MM.1S (cell line): ENCODE data around the gene NTRK3.

Source experiments
- EZH2 ChIP-seq: fragments of 300-600 bp; sonication (generic); optimal IDR thresholded peaks from 2 replicates; pipeline ENCODE3; 2017; ENCODE audit warnings: low read depth, mild to moderate bottlenecking, antibody characterized with exemption, low read length, mixed read lengths
- EZH2phosphoT487 ChIP-seq: fragments of 300-600 bp; sonication (generic); IDR thresholded peaks from 2 replicates; pipeline ENCODE4 v1.6.1; 2018; ENCODE audit warnings: antibody characterized with exemption, low read length
- TF ChIP-seq, protein P1 (sequence below): fragments of 300-600 bp; sonication (generic); IDR thresholded peaks from 2 replicates; pipeline ENCODE4 v1.5.1; 2016; ENCODE audit warnings: antibody characterized with exemption, low read length, mixed read lengths

DNA sequence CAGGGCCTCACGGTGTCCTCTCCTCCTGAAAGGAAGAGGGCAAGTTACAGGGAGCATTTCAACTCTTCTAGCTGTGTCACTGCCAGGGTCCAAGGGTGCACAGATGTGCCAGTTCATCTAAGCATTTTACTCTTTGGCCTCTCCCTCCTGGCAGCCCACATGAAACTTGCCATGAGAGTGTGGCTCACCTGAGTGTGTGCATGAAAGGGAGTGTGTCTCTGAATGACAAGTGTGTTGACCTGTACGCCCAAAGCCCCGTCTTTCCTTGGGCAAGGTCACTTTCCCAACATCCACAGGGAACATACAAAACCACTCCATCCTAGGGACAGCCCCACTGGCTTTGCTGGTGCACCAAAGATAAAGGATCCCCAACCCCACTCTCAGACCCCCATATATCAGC is 280.0 kb downstream of the NTRK3 start:
- TF ChIP-seq EZH2phosphoT487 (no peak), EZH2 (no peak)
- TF ChIP-seq, protein P1, sequence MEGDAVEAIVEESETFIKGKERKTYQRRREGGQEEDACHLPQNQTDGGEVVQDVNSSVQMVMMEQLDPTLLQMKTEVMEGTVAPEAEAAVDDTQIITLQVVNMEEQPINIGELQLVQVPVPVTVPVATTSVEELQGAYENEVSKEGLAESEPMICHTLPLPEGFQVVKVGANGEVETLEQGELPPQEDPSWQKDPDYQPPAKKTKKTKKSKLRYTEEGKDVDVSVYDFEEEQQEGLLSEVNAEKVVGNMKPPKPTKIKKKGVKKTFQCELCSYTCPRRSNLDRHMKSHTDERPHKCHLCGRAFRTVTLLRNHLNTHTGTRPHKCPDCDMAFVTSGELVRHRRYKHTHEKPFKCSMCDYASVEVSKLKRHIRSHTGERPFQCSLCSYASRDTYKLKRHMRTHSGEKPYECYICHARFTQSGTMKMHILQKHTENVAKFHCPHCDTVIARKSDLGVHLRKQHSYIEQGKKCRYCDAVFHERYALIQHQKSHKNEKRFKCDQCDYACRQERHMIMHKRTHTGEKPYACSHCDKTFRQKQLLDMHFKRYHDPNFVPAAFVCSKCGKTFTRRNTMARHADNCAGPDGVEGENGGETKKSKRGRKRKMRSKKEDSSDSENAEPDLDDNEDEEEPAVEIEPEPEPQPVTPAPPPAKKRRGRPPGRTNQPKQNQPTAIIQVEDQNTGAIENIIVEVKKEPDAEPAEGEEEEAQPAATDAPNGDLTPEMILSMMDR = no peak
